ENCODE measurements around the gene COL4A3.

The COL4A3 gene

GRCh38 chr2:227313310-227313709 lies 148.9 kb downstream of the COL4A3 start:
- no peak overlapping the region for H3K4me3 ChIP-seq (ENCODE audit: low read depth, low read length, poor library complexity, severe bottlenecking)
- no peaks in the 10 kb centered on the region for H3K27me3 ChIP-seq (ENCODE audit: insufficient read depth, low read length)
- H3F3A ChIP-seq (ENCODE audit: insufficient read depth, low read length) = no peaks in the 10 kb centered on the region
- H3K9me2 ChIP-seq (ENCODE audit: low read depth, low read length) = no peaks in the 10 kb centered on the region
- H3K36me3 ChIP-seq (ENCODE audit: insufficient read depth, low read length) = peaks cover 28% of the 10 kb centered on the region
- no peaks in the 10 kb centered on the region for H3K79me2 ChIP-seq (ENCODE audit: insufficient read depth, low read length)
- no peak overlapping the region for H3K9ac ChIP-seq (ENCODE audit: low read length)
- no peak for TF ChIP-seq EZH2 (IDR thresholded peaks at IDR 0.05; ENCODE audit: borderline replicate concordance, low read length)
- no peak for TF ChIP-seq CTCF (IDR thresholded peaks at IDR 0.05; ENCODE audit: low read length)
- H4K20me1 ChIP-seq (ENCODE audit: insufficient read depth, low read length) = no peaks in the 10 kb centered on the region
- peaks cover 6% of the 10 kb centered on the region; the same call in 1 of the 2 replicates for H3K9me3 ChIP-seq (ENCODE audit: low read length)
- no peaks in the 10 kb centered on the region for H3K4me1 ChIP-seq (ENCODE audit: insufficient read depth, low read length, severe bottlenecking)
- no peak overlapping the region for H3K27ac ChIP-seq (ENCODE audit: low read depth, low read length, poor library complexity, severe bottlenecking)
- no peak overlapping the region for H2AFZ ChIP-seq (ENCODE audit: low read length)
- H3K4me2 ChIP-seq (ENCODE audit: low read length) = no peak overlapping the region

GRCh38 chr2:227317834-227318233 lies 153.4 kb downstream of the COL4A3 start:
- no peaks in the 10 kb centered on the region for H4K20me1 ChIP-seq (ENCODE audit: insufficient read depth, low read length)
- H3F3A ChIP-seq (ENCODE audit: insufficient read depth, low read length) = no peaks in the 10 kb centered on the region
- H3K4me1 ChIP-seq (ENCODE audit: insufficient read depth, low read length, severe bottlenecking) = no peaks in the 10 kb centered on the region
- peaks cover 9% of the 10 kb centered on the region; the same call in 1 of the 2 replicates for H3K9me3 ChIP-seq (ENCODE audit: low read length)
- TF ChIP-seq EZH2 (IDR thresholded peaks at IDR 0.05; ENCODE audit: borderline replicate concordance, low read length) (no peak), CTCF (IDR thresholded peaks at IDR 0.05; ENCODE audit: low read length) (no peak)
- no peaks in the 10 kb centered on the region for H3K79me2 ChIP-seq (ENCODE audit: insufficient read depth, low read length)
- no peak overlapping the region for H3K27ac ChIP-seq (ENCODE audit: low read depth, low read length, poor library complexity, severe bottlenecking)
- H3K4me3 ChIP-seq (ENCODE audit: low read depth, low read length, poor library complexity, severe bottlenecking) = no peak overlapping the region
- H3K27me3 ChIP-seq (ENCODE audit: insufficient read depth, low read length) = no peaks in the 10 kb centered on the region
- H3K9me2 ChIP-seq (ENCODE audit: low read depth, low read length) = no peaks in the 10 kb centered on the region
- H3K9ac ChIP-seq (ENCODE audit: low read length) = no peak overlapping the region
- peaks cover 5% of the 10 kb centered on the region for H3K36me3 ChIP-seq (ENCODE audit: insufficient read depth, low read length)
- no peak overlapping the region for H3K4me2 ChIP-seq (ENCODE audit: low read length)
- H2AFZ ChIP-seq (ENCODE audit: low read length) = no peak overlapping the region

GRCh38 chr2:227320305-227321094 lies 156.1 kb downstream of the COL4A3 start:
- Histone ChIP-seq H2AFZ (ENCODE audit: low read length) (no peak overlapping the region), H3K27me3 (ENCODE audit: insufficient read depth, low read length) (no peaks in the 10 kb centered on the region), H3K9me2 (ENCODE audit: low read depth, low read length) (no peaks in the 10 kb centered on the region), H3F3A (ENCODE audit: insufficient read depth, low read length) (no peaks in the 10 kb centered on the region), H3K36me3 (ENCODE audit: insufficient read depth, low read length) (no peaks in the 10 kb centered on the region; the same call in 1 of the 2 replicates), H4K20me1 (ENCODE audit: insufficient read depth, low read length) (no peaks in the 10 kb centered on the region), H3K4me3 (ENCODE audit: low read depth, low read length, poor library complexity, severe bottlenecking) (no peak overlapping the region), H3K27ac (ENCODE audit: low read depth, low read length, poor library complexity, severe bottlenecking) (no peak overlapping the region), H3K9ac (ENCODE audit: low read length) (no peak overlapping the region), H3K79me2 (ENCODE audit: insufficient read depth, low read length) (peaks cover 2% of the 10 kb centered on the region; the same call in 1 of the 2 replicates), H3K9me3 (ENCODE audit: low read length) (peaks cover 9% of the 10 kb centered on the region; the same call in 1 of the 2 replicates), H3K4me2 (ENCODE audit: low read length) (no peak overlapping the region), H3K4me1 (ENCODE audit: insufficient read depth, low read length, severe bottlenecking) (peaks cover 9% of the 10 kb centered on the region)
- TF ChIP-seq EZH2 (IDR thresholded peaks at IDR 0.05; ENCODE audit: borderline replicate concordance, low read length) (no peak), CTCF (IDR thresholded peaks at IDR 0.05; ENCODE audit: low read length) (no peak)

Data from OCI-LY1 (cell line).